IMR-90 (cell line): ENCODE measurements around the gene ATOH8. TPM values are rescaled to one million over a fixed set of nuclear protein-coding genes. Genes with fewer than 3 reads are reported as not detected.

Experiments
- ATAC-seq: fragments of 200-7000 bp; cut with Tn5 transposase; 2 replicates; pipeline ENCODE4 v1.9.1; 2020; ENCODE audit warnings: low read depth, mild to moderate bottlenecking, moderate library complexity
- BruUV-seq: library from RNA; stranded (reverse); fragments of 400-500 nt; replicated peaks from 2 replicates; lab custom pipeline; 2021; lab: Mats Ljungman, UMichigan
- CTCF ChIA-PET: fragments of 300-600 bp; formaldehyde crosslinking; extraction: SDS; loops from one replicate; lab custom pipeline; 2021; ENCODE audit warnings: antibody characterized with exemption; lab: Yijun Ruan, JAX
- POLR2A ChIA-PET: fragments of 300-600 bp; sonication (Branson Sonifier 250); formaldehyde crosslinking; loops from one replicate; lab custom pipeline; 2022; ENCODE audit warnings: antibody characterized with exemption; ENCODE audit not compliant: unreplicated experiment; lab: Charles Lee
- DNase-seq: peaks from one replicate; pipeline ENCODE4 v3.0.0; 2013
- H2AFZ ChIP-seq: replicated peaks from 2 replicates; pipeline ENCODE3; 2013; ENCODE audit warnings: low read length, mild to moderate bottlenecking; ENCODE audit not compliant: poor library complexity
- H2AK5ac ChIP-seq: 2 replicates; pipeline ENCODE4 v1.6.1; 2013; ENCODE audit warnings: low read depth, low read length, inconsistent platforms
- H2AK9ac ChIP-seq: replicated peaks from 2 replicates; pipeline ENCODE3; 2013; ENCODE audit warnings: mild to moderate bottlenecking, low read depth, low read length, moderate library complexity; ENCODE audit not compliant: poor library complexity
- H2BK120ac ChIP-seq: 2 replicates; pipeline ENCODE4 v1.6.1; 2013; ENCODE audit warnings: low read depth, low read length, inconsistent platforms
- H2BK15ac ChIP-seq: 3 replicates; pipeline ENCODE4 v1.6.1; 2013; ENCODE audit warnings: low read depth, low read length, inconsistent platforms
- H2BK20ac ChIP-seq: 2 replicates; pipeline ENCODE4 v1.6.1; 2013; ENCODE audit warnings: low read depth, mild to moderate bottlenecking, inconsistent platforms, low read length, moderate library complexity
- H2BK5ac ChIP-seq: 2 replicates; pipeline ENCODE4 v1.6.1; 2013; ENCODE audit warnings: mild to moderate bottlenecking, low read depth, low read length, inconsistent platforms; ENCODE audit not compliant: poor library complexity, severe bottlenecking
- H3K14ac ChIP-seq: replicated peaks from 2 replicates; pipeline ENCODE4 v1.6.1; 2013; ENCODE audit warnings: low read depth, low read length, inconsistent platforms
- H3K18ac ChIP-seq: 2 replicates; pipeline ENCODE4 v1.6.1; 2013; ENCODE audit warnings: low read depth, low read length, control low read depth
- H3K23ac ChIP-seq: 2 replicates; pipeline ENCODE4 v1.6.1; 2013; ENCODE audit warnings: low read depth, low read length, inconsistent platforms
- H3K27ac ChIP-seq: 2 replicates; pipeline ENCODE4 v1.5.1; 2013; ENCODE audit warnings: mild to moderate bottlenecking, control low read depth, low read length; ENCODE audit not compliant: insufficient read depth
- H3K27me3 ChIP-seq: 2 replicates; pipeline ENCODE4 v1.6.1; 2013; ENCODE audit warnings: low read length; ENCODE audit not compliant: control insufficient read depth, insufficient read depth
- H3K36me3 ChIP-seq: 2 replicates; pipeline ENCODE4 v1.6.1; 2013; ENCODE audit warnings: low read length, mixed read lengths; ENCODE audit not compliant: control insufficient read depth, insufficient read depth
- H3K4ac ChIP-seq: 2 replicates; pipeline ENCODE4 v1.6.1; 2013; ENCODE audit warnings: low read depth, low read length, inconsistent platforms
- H3K4me1 ChIP-seq: 2 replicates; pipeline ENCODE4 v1.6.1; 2013; ENCODE audit warnings: low read length, mixed read lengths; ENCODE audit not compliant: control insufficient read depth, insufficient read depth
- H3K4me2 ChIP-seq: 2 replicates; pipeline ENCODE4 v1.6.1; 2013; ENCODE audit warnings: low read depth, mild to moderate bottlenecking, control low read depth, low read length, moderate library complexity
- H3K4me3 ChIP-seq: 2 replicates; pipeline ENCODE4 v1.5.1; 2013; ENCODE audit warnings: low read depth, mild to moderate bottlenecking, control low read depth, low read length, moderate library complexity; ENCODE audit not compliant: insufficient read depth
- H3K56ac ChIP-seq: 2 replicates; pipeline ENCODE4 v1.6.1; 2013; ENCODE audit warnings: low read length, inconsistent platforms; ENCODE audit not compliant: insufficient read depth; ENCODE audit errors: extremely low read depth
- H3K79me1 ChIP-seq, 2 experiments: 2 replicates each; pipeline ENCODE4 v1.6.1; 2013; ENCODE audit warnings: low read length in 2 of 2, inconsistent platforms in 1 of 2, low read depth in 1 of 2
- H3K9ac ChIP-seq: 2 replicates; pipeline ENCODE4 v1.6.1; 2013; ENCODE audit warnings: low read depth, low read length, control low read depth
- H3K9me1 ChIP-seq: 2 replicates; pipeline ENCODE4 v1.6.1; 2013; ENCODE audit warnings: low read length, inconsistent platforms; ENCODE audit not compliant: insufficient read depth
- H3K9me3 ChIP-seq: 2 replicates; pipeline ENCODE4 v1.6.1; 2013; ENCODE audit warnings: low read length; ENCODE audit not compliant: control insufficient read depth, insufficient read depth
- H4K20me1 ChIP-seq: 2 replicates; pipeline ENCODE4 v1.6.1; 2013; ENCODE audit warnings: low read length, inconsistent platforms; ENCODE audit not compliant: insufficient read depth
- H4K5ac ChIP-seq: 2 replicates; pipeline ENCODE4 v1.6.1; 2013; ENCODE audit warnings: mild to moderate bottlenecking, low read depth, low read length, control low read depth
- H4K8ac ChIP-seq, 2 experiments: 2 replicates each; pipeline ENCODE4 v1.6.1; 2013; ENCODE audit warnings: low read depth in 2 of 2, low read length in 2 of 2, control low read depth in 1 of 2, inconsistent platforms in 1 of 2
- H4K91ac ChIP-seq: 2 replicates; pipeline ENCODE4 v1.6.1; 2013; ENCODE audit warnings: low read depth, low read length, inconsistent platforms; ENCODE audit not compliant: insufficient read depth
- BHLHE40 ChIP-seq: fragments of 150-350 bp; IDR thresholded peaks from 2 replicates; pipeline ENCODE4 v1.6.1; 2016; ENCODE audit warnings: mild to moderate bottlenecking, low read depth, low read length
- CEBPB ChIP-seq: IDR thresholded peaks from 2 replicates; pipeline ENCODE4 v1.6.1; 2012; ENCODE audit warnings: low read depth, low read length, improper control_type of control experiment
- CHD1 ChIP-seq: IDR thresholded peaks from 2 replicates; pipeline ENCODE4 v1.6.1; 2012; ENCODE audit warnings: low read depth, low read length, improper control_type of control experiment
- CTCF ChIP-seq: conservative IDR thresholded peaks from 2 replicates; pipeline ENCODE4 v1.5.1; 2012; ENCODE audit warnings: mild to moderate bottlenecking, low read depth, low read length, improper control_type of control experiment
- ELK1 ChIP-seq: fragments of 150-350 bp; IDR thresholded peaks from 2 replicates; pipeline ENCODE4 v1.6.1; 2016; ENCODE audit warnings: low read depth, mild to moderate bottlenecking, low read length, moderate library complexity, borderline replicate concordance
- FOS ChIP-seq: fragments of 150-350 bp; IDR thresholded peaks from 2 replicates; pipeline ENCODE4 v1.6.1; 2016; ENCODE audit warnings: low read depth, low read length
- MAFK ChIP-seq: IDR thresholded peaks from 2 replicates; pipeline ENCODE4 v1.6.1; 2012; ENCODE audit warnings: low read depth, low read length, improper control_type of control experiment
- MAZ ChIP-seq: IDR thresholded peaks from 2 replicates; pipeline ENCODE4 v1.6.1; 2012; ENCODE audit warnings: low read depth, mild to moderate bottlenecking, low read length, improper control_type of control experiment, moderate library complexity, borderline replicate concordance
- MXI1 ChIP-seq: IDR thresholded peaks from 2 replicates; pipeline ENCODE4 v1.6.1; 2012; ENCODE audit warnings: low read depth, mild to moderate bottlenecking, low read length, moderate library complexity, borderline replicate concordance
- NFE2L2 ChIP-seq: fragments of 150-350 bp; IDR thresholded peaks from 2 replicates; pipeline ENCODE4 v1.6.1; 2016; ENCODE audit warnings: low read depth, mild to moderate bottlenecking, low read length
- POLR2A ChIP-seq: IDR thresholded peaks from 2 replicates; pipeline ENCODE4 v1.6.1; 2012; ENCODE audit warnings: mild to moderate bottlenecking, low read depth, low read length
- RAD21 ChIP-seq: IDR thresholded peaks from 2 replicates; pipeline ENCODE4 v1.6.1; 2012; ENCODE audit warnings: low read length, improper control_type of control experiment
- RCOR1 ChIP-seq: IDR thresholded peaks from 2 replicates; pipeline ENCODE4 v1.6.1; 2012; ENCODE audit warnings: mild to moderate bottlenecking, low read length, improper control_type of control experiment; ENCODE audit not compliant: insufficient replicate concordance
- RFX5 ChIP-seq: IDR thresholded peaks from 2 replicates; pipeline ENCODE4 v1.8.0; 2012; ENCODE audit warnings: low read depth, mild to moderate bottlenecking, low read length, moderate library complexity
- SMC3 ChIP-seq: fragments of 150-350 bp; IDR thresholded peaks from 2 replicates; pipeline ENCODE4 v1.6.1; 2016; ENCODE audit warnings: low read depth, mild to moderate bottlenecking, antibody characterized with exemption, low read length, moderate library complexity
- USF2 ChIP-seq: fragments of 150-350 bp; IDR thresholded peaks from 2 replicates; pipeline ENCODE4 v1.6.1; 2017; ENCODE audit warnings: mild to moderate bottlenecking, antibody characterized with exemption, low read length, low read depth
- WGBS, 2 experiments: methylation state at CpG; one replicate each; pipeline versions ENCODE4 v1.1.5 to v1.1.7; 2013; ENCODE audit warnings: missing lambda C conversion rate in 2 of 2; ENCODE audit not compliant: insufficient read length in 1 of 2; ENCODE audit errors: extremely low coverage in 2 of 2; 5-methylcytosine and 5-hydroxymethylcytosine counted together
- dilution Hi-C: fragments of 300-500 bp; cut with HindIII; formaldehyde crosslinking; loops from one replicate; pipeline ENCODE4 v1.14.3; 2018; ENCODE audit warnings: low sequenced_read_pairs; ENCODE audit not compliant: unreplicated experiment
- in situ Hi-C: fragments of 300-500 bp; cut with MboI; formaldehyde crosslinking; loops from 3 replicates; pipeline ENCODE4 v1.14.3; 2019; ENCODE audit warnings: low sequenced_read_pairs, inconsistent platforms, mixed read lengths
- intact Hi-C: fragments of 100-400 bp; cut with micrococcal nuclease; formaldehyde crosslinking; loops from 2 replicates; pipeline ENCODE4 v1.10.0; 2022
- polyA plus RNA-seq, 3 experiments: library from polyadenylated mRNA; depleted of rRNA; stranded (reverse); fragments of >200 nt; gene quantifications; 2 replicates each; pipeline ENCODE4 v1.2.3, GENCODE V29; 2012; ENCODE audit warnings: low replicate concordance in 1 of 3
- total RNA-seq: library from RNA; depleted of rRNA; stranded (reverse); fragments of >200 nt; gene quantifications from 2 replicates; pipeline ENCODE4 v1.2.3, GENCODE V29; 2012

The ATOH8 gene
- total and polyA plus RNA-seq, 2 of the 4 experiments (the other 2 are of a cell fraction): 7.9 to 9.0 TPM

GRCh38 chr2:85830645-85831044, 76.9 kb downstream of the ATOH8 start:
- Histone ChIP-seq H3K4me2 (no peak overlapping the region), H3K79me1 (no peaks in the 10 kb centered on the region), H3K9me3 (no peaks in the 10 kb centered on the region), H2AK5ac (no peak overlapping the region), H3K4ac (no peak overlapping the region), H2AFZ (no peak overlapping the region), H3K27ac (no peak overlapping the region), H3K4me3 (no peak overlapping the region), H3K18ac (no peak overlapping the region), H3K9me1 (no peaks in the 10 kb centered on the region), H3K14ac (no peak overlapping the region; the same call in 1 of the 2 replicates), H4K5ac (no peak overlapping the region), H2BK120ac (no peak overlapping the region), H3K27me3 (0 out of 2 replicates have a peak, but pooled peaks cover 1% of the 10 kb centered on the region), H2AK9ac (no peak overlapping the region), H3K56ac (no peak overlapping the region), H4K8ac (no peak overlapping the region), H2BK20ac (no peak overlapping the region), H3K23ac (no peak overlapping the region), H4K91ac (no peak overlapping the region), H2BK15ac (no peak overlapping the region), H3K4me1 (no peaks in the 10 kb centered on the region), H3K36me3 (no peaks in the 10 kb centered on the region), H4K20me1 (no peaks in the 10 kb centered on the region), H2BK5ac (no peak overlapping the region), H3K9ac (no peak overlapping the region)
- BruUV-seq: no TSS peak
- dilution Hi-C loops (no loop called here), intact Hi-C loops (no loop called here), in situ Hi-C loops (no loop called here)
- no peak for ATAC-seq
- no peak for DNase-seq
- ChIA-PET CTCF (interaction anchor here (0.6 to 11.9 kb wide), 3 partner anchors 9 to 248 kb away, joined by 3 to 91 read pairs (median 3); no protein-coding TSS in a partner anchor), POLR2A (no interaction called here)
- no peak for TF ChIP-seq CHD1
- no peak for TF ChIP-seq RCOR1
- no peak for TF ChIP-seq MAZ
- TF ChIP-seq USF2: no peak
- TF ChIP-seq FOS: no peak
- no peak for TF ChIP-seq ELK1
- TF ChIP-seq NFE2L2: no peak
- TF ChIP-seq CEBPB: no peak
- no peak for TF ChIP-seq MAFK
- no peak for TF ChIP-seq SMC3
- no peak for TF ChIP-seq POLR2A
- TF ChIP-seq CTCF: no peak
- TF ChIP-seq BHLHE40: no peak
- TF ChIP-seq RFX5: no peak
- no peak for TF ChIP-seq RAD21
- no peak for TF ChIP-seq MXI1
- WGBS, 2 experiments: no CpG with 5 or more reads among the region's 1 CpG
